Coronary artery (tissue), 2 donors: ENCODE measurements around the gene CACNA1S.
A peak's percentile ranks its signal among the peaks of the same experiment; 100 is the strongest.

Source experiments
- DNase-seq: peaks from one replicate; pipeline ENCODE4 v3.0.0-alpha.2; 2017; ENCODE audit warnings: low spot score
- H3K27ac ChIP-seq, 2 donors: fragments of 200-600 bp; sonication (generic); one replicate each; pipeline ENCODE4 v1.5.1; 2016 to 2019
- H3K4me3 ChIP-seq: fragments of 200-600 bp; sonication (generic); 2 replicates; pipeline ENCODE4 v1.5.1; 2016; ENCODE audit warnings: mild to moderate bottlenecking, moderate library complexity
- TF ChIP-seq, protein P1 (sequence below): fragments of 200-600 bp; sonication (generic); IDR thresholded peaks from one replicate; pipeline ENCODE4 v1.5.1; 2019; ENCODE audit warnings: antibody characterized with exemption

CACNA1S gene

DNA sequence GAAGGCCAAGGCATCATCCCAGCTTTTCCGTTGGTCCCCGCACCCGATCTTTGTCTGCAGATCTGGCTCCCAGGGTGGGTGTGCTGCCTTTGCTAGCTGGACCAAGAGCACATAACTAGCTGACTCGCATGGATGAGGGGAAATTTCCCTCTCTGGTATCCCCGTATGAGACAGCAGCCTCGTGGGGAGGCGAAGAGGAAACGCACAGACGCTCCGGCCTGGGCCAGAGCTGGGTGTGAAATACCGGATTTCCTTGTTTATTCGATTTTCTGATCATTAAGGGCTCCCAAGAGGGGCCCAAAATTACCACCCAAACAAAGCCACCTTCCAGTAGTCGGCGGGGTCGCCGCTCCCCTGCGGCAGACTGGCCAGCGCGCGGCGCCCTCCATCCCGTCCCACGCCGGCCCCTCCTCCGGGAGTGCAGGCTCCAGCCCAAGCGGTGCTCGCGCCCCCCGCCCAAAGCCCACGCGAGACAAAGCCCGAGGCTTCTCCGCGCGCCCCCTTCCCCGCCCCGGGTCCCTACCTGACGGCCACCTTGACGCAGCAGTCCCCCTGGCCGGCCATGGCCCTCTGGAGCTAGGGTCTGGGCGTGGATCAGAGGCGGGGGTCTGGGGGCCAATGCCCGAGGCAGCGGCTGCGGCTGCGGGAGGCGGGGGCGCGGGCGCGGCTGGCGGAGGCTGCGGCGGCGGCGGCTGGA is 89.3 kb downstream of the CACNA1S start:
- Histone ChIP-seq H3K27ac (peak overlapping the region in 1 of 2 donors; percentile 1), H3K4me3 (peak overlapping the region; percentile 69)
- DNase-seq = no peak
- TF ChIP-seq, protein P1, sequence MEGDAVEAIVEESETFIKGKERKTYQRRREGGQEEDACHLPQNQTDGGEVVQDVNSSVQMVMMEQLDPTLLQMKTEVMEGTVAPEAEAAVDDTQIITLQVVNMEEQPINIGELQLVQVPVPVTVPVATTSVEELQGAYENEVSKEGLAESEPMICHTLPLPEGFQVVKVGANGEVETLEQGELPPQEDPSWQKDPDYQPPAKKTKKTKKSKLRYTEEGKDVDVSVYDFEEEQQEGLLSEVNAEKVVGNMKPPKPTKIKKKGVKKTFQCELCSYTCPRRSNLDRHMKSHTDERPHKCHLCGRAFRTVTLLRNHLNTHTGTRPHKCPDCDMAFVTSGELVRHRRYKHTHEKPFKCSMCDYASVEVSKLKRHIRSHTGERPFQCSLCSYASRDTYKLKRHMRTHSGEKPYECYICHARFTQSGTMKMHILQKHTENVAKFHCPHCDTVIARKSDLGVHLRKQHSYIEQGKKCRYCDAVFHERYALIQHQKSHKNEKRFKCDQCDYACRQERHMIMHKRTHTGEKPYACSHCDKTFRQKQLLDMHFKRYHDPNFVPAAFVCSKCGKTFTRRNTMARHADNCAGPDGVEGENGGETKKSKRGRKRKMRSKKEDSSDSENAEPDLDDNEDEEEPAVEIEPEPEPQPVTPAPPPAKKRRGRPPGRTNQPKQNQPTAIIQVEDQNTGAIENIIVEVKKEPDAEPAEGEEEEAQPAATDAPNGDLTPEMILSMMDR = no peak

DNA sequence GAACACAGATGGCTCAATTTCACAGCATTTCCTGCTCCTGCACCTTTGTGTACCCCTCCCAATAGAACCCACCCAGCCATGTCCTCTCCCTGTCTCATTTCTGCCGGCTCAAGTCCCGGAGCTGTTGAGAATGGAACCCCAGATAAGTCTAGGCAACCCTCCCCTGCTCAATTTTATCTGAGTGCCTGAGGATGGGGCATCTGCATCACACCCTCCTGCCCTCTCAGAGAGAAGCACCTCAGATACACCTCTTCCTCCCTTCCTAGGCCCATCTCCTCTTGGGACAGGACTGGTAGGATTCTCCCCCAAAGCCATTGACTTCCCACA is 89.8 kb downstream of the CACNA1S start:
- DNase-seq = no peak
- TF ChIP-seq, protein P1 = no peak
- Histone ChIP-seq H3K27ac (peak overlapping the region in 1 of 2 donors; percentile 1), H3K4me3 (peak overlapping the region; percentile 69)

GRCh38 chr1:201021630-201022492 is 90.4 kb downstream of the CACNA1S start:
- no peak for DNase-seq
- TF ChIP-seq, protein P1 = no peak
- H3K27ac ChIP-seq = no peak overlapping the region
- peak overlapping the region; percentile 69 for H3K4me3 ChIP-seq

DNA sequence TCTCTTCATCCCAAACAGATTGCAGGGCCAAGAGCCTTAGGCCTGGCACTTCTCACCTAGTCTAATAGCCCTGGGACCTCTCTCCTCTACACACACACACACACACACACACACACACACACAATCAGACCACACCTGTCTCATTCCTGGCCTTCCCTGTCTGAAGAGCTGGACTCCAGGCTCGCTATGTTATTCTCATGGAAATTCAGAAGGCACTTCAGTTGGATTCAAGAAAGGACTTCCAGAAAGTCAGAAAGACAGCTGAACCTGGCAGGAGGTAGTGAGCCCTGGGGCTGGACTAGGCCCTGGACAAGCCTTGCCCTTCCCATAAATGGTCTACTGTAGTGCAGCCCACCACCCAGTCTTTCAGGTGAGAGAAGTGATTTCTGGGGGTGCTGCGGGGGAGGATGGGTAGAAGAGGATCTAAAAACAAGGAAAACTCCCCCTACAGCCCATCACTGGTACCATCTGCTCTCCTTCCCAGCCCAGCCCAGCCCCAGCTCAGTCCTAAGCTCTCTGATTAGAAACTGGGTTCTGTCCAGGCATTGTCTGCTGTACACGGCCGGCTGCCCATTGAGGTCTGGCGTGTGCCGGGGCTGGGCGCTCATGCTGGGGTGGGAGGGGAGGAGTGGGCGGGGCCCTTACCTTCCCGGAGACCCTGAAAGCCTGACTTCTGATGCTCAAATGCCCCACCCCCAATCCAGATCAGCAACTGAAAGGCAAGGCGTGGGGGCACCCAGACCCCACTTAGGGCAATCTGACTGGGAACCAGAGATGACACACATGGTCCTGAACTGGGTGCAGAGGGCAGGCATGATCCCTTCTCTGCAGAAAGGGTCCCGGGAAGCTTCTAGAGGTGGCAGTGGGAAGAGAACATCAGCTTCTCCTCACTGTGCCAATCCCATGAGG is 91.3 kb downstream of the CACNA1S start:
- H3K4me3 ChIP-seq = no peak overlapping the region
- H3K27ac ChIP-seq = no peak overlapping the region
- TF ChIP-seq, protein P1 = no peak
- no peak for DNase-seq

- Histone ChIP-seq H3K27ac (peak overlapping the region in 1 of 2 donors; percentile 9), H3K4me3 (no peak overlapping the region)
- DNase-seq = no peak
- TF ChIP-seq, protein P1 = no peak
These were observed 92.1 kb downstream of the CACNA1S start for GRCh38 chr1:201020040-201020591.

DNA sequence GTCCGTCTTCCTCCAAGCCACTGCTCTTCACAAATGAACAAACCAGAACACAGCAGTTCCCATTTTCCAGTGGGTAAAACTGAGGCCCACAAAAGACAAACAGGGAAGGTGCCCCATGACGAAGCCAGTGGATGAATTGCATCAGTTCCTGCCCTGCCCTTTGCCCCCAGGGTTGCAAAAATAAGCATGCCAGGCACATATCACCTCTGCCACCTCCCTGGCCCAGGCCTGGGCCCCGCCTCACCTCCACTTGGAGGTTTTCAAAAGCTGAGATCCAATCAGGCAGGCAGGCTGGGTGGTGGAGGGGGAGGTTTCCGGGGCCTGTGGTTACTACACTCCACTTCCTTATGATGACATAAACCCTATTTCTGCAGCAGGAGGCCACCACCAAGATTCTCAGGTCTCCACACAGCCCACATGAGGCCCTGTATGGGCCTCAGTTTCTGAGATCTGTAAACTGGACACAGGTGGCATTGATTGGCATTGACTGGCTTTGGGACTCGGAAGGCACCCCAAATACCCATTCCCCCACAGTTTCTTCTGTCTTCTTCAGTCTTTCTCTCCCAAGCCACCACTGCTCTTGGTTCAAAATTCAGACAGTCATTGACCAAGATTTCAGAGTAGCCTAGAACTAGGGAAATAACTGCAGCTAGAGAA is 92.8 kb downstream of the CACNA1S start:
- TF ChIP-seq, protein P1 = no peak
- no peak for DNase-seq
- peak overlapping the region in 1 of 2 donors; percentile 9 for H3K27ac ChIP-seq

More for the DNA sequence above, 92.8 kb downstream of the CACNA1S start:
- H3K4me3 ChIP-seq = no peak overlapping the region
